Activated CD4-positive, alpha-beta T cell treated with anti-CD3 and anti-CD28 coated beads for 4 hours (primary cell): ENCODE data around the gene MUL1.
"Not testable (repeated sequence)": the region's sequence is repeated elsewhere in the genome, so short reads cannot be mapped to it uniquely, and the experiment has no call there.

Experiments used
- DNase-seq, 2 donors: peaks; one replicate each; pipeline ENCODE4 v3.0.0-alpha.2; 2020

The MUL1 gene

GRCh38 chr1:20507564-20508410, at the start of gene MUL1:
Gene MUL1, minus strand, starts transcription at chr1:20508151. Its CDS starts 127 bp downstream, at chr1:20508024.
- DNase-seq = peak; percentile 88 to 93

- no peak for DNase-seq
Measured at GRCh38 chr1:20555758-20556120, 47.8 kb upstream of the MUL1 start.

GRCh38 chr1:20555025-20555757, 47.2 kb upstream of the MUL1 start:
- DNase-seq = no peak

GRCh38 chr1:20552728-20553445, 44.9 kb upstream of the MUL1 start:
- no peak for DNase-seq

GRCh38 chr1:20551945-20552727, 44.2 kb upstream of the MUL1 start, which contains the start of gene FAM43B:
Gene FAM43B, plus strand, starts transcription at chr1:20552573. Its CDS starts 401 bp downstream, at chr1:20552974.
- no peak for DNase-seq

GRCh38 chr1:20551161-20551560, 43.2 kb upstream of the MUL1 start:
- DNase-seq = no peak

GRCh38 chr1:20546637-20547036, 38.7 kb upstream of the MUL1 start:
- no peak for DNase-seq

GRCh38 chr1:20540281-20540680, 32.3 kb upstream of the MUL1 start:
- DNase-seq = no peak

- DNase-seq = no peak
Measured at GRCh38 chr1:20538760-20539551, 31.0 kb upstream of the MUL1 start.

- no peak for DNase-seq
Measured at GRCh38 chr1:20538227-20538626, 30.3 kb upstream of the MUL1 start.

- no peak for DNase-seq
Measured at GRCh38 chr1:20534659-20535417, 26.9 kb upstream of the MUL1 start.

GRCh38 chr1:20533635-20534034, 25.7 kb upstream of the MUL1 start:
- no peak for DNase-seq

- no peak for DNase-seq
Measured at GRCh38 chr1:20530901-20531300, 22.9 kb upstream of the MUL1 start.

GRCh38 chr1:20530306-20530705, 22.4 kb upstream of the MUL1 start:
- DNase-seq = no peak

GRCh38 chr1:20528221-20528620, 20.3 kb upstream of the MUL1 start:
- DNase-seq = no peak

- DNase-seq = no peak
Measured at GRCh38 chr1:20526267-20526666, 18.3 kb upstream of the MUL1 start.

GRCh38 chr1:20521960-20522861, 14.3 kb upstream of the MUL1 start:
- DNase-seq = peak; percentile 37 to 75

GRCh38 chr1:20519609-20520262, 11.8 kb upstream of the MUL1 start:
- not testable (repeated sequence) for DNase-seq
